H1 (cell line): ENCODE data around the gene ENO2. TPM values are rescaled to one million over a fixed set of nuclear protein-coding genes. Genes with fewer than 3 reads are reported as not detected.

Experiments
- BACH1 ChIP-seq: IDR thresholded peaks from 2 replicates; pipeline ENCODE4 v1.6.1; 2012; ENCODE audit warnings: low read length, improper control_type of control experiment
- EP300 ChIP-seq, 2 experiments: IDR thresholded peaks; 1 replicate in 1 of 2; 2 replicates in 1 of 2; pipeline ENCODE4 v1.6.1; 2011 to 2012; ENCODE audit warnings: low read depth in 2 of 2, low read length in 2 of 2, mild to moderate bottlenecking in 2 of 2, borderline replicate concordance in 1 of 2, inconsistent platforms in 1 of 2, moderate library complexity in 1 of 2
- POLR2AphosphoS5 ChIP-seq: IDR thresholded peaks from 2 replicates; pipeline ENCODE4 v1.6.1; 2011; ENCODE audit warnings: low read depth, low read length
- TBP ChIP-seq: IDR thresholded peaks from 2 replicates; pipeline ENCODE4 v1.6.1; 2011; ENCODE audit warnings: low read depth, low read length, improper control_type of control experiment
- ZNF274 ChIP-seq: IDR thresholded peaks from 2 replicates; pipeline ENCODE4 v1.7.0; 2012; ENCODE audit warnings: low read length, borderline replicate concordance; ENCODE audit errors: extremely low read depth
- polyA plus RNA-seq, 7 experiments: library from polyadenylated mRNA; depleted of rRNA in 3 of 7; stranded (reverse) in 5 of 7; unstranded in 2 of 7; fragments of >200 nt in 5 of 7; fragments of 200-250 nt in 2 of 7; gene quantifications; 1 replicate in 5 of 7; 2 replicates in 1 of 7; 4 replicates in 1 of 7; pipeline versions ENCODE4 v1.2.1 to v1.2.3, GENCODE V29; 2011 to 2013; ENCODE audit warnings: missing spikeins in 2 of 7, mixed read lengths in 2 of 7
- total RNA-seq: library from RNA; stranded (reverse); fragmentation: NEBNext Ultra II Directional; extraction: Animal tissue kit (Norgen Biotek cat#: 25700); gene quantifications from 2 replicates; pipeline ENCODE4 v1.2.1, GENCODE V29; 2021

The ENO2 gene
- total and polyA plus RNA-seq, 2 of the 8 experiments (the other 6 are each of a cell fraction or from before 2014, with no cell fraction given), result 92.4 to 102 TPM

DNA sequence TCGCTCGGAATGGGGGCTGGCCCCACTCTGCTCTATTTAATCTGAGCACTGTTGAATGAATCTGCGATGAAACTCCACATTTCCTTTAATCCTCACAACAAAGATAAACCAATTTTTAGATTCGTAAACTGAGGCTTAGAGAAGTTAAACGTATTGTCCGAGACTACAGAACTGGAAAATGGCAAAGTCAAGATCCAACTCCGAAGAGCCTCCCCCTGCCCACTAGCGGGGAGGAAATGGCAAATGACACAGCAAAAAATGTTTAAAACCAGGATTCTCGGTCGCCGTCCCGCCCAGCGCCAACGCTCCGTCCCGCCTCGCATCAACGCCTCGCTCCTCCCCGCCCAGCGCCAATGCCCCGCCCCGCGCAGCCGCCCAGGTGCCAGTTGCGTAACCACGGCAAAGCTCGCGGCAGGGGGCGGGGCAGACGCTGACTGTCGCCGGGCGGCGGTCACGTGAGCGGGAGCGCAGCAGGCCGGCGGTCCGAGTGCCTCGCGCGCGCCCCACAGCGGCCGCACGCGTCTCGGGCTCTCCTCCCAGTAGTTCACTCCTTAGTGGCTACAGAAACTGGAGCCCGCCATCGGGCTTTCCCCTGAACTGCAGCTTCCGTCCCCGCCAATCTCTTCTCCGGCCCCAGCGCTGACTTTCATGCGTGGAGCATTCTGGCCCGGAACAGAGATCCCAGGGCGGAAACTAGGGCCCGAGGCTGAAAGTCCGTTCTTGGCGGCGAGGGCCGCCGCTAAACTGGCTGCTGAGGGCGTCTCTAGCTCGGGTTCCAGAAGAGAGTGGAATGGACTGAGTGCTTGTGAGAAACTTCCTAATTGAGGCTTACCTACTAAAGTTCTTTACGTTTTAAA lies 23.4 kb upstream of the ENO2 start (continued):
- TF ChIP-seq ZNF274 (no peak), BACH1 (peak; percentile 95), EP300 (IDR thresholded peaks at IDR 0.05; ENCODE audit: borderline replicate concordance in 1 of 2, low read depth in 2 of 2, low read length in 2 of 2) (peak in 1 of 2 experiments; percentile 61; a peak in 1 of 3 replicates), POLR2AphosphoS5 (peak; percentile 66; the same call in 1 of the 2 replicates), TBP (peak; percentile 92)
- TF ChIP-seq, all 59 proteins: peak for 32
